ENCODE results near the gene MICALL2. TPM values are rescaled to one million over a fixed set of nuclear protein-coding genes. Genes with fewer than 3 reads are reported as not detected.

Gene MICALL2
- polyA plus RNA-seq, 1 of the 3 experiments (the other 2 are of a cell fraction) = 38.8 TPM

GRCh38 chr7:1428941-1429501 is 30.2 kb downstream of the MICALL2 start:
- WGBS (ENCODE audit: low lambda C conversion rate) = 41% methylated on average over 15 of the region's 20 CpGs
- Histone ChIP-seq H3K27ac (ENCODE audit: low read depth in 2 of 2, low read length in 1 of 2) (no peak overlapping the region), H3K27me3 (ENCODE audit: insufficient read depth) (peaks cover 25% of the 10 kb centered on the region), H3K4me2 (no peak overlapping the region), H3K9ac (no peak overlapping the region), H3K79me2 (ENCODE audit: insufficient read depth) (no peaks in the 10 kb centered on the region), H3F3A (replicated peaks; ENCODE audit: insufficient read depth) (peaks cover 5% of the 10 kb centered on the region), H3K36me3 (replicated peaks in 1 of 2; ENCODE audit: control insufficient read depth in 1 of 2, insufficient read depth in 2 of 2, low read length in 1 of 2) (no peaks in the 10 kb centered on the region), H3K9me3 (no peaks in the 10 kb centered on the region), H4K20me1 (ENCODE audit: insufficient read depth) (peaks cover 20% of the 10 kb centered on the region), H3K4me1 (ENCODE audit: control insufficient read depth in 1 of 2, insufficient read depth in 2 of 2, low read depth in 1 of 2, low read length in 1 of 2) (no peaks in the 10 kb centered on the region), H2AFZ (ENCODE audit: low read depth) (no peak overlapping the region), H3K4me3 (ENCODE audit: low read depth in 2 of 2, low read length in 1 of 2) (no peak overlapping the region), H3K9me2 (no peaks in the 10 kb centered on the region)
- DNase-seq = no peak
- ChIA-PET CTCF (interaction anchor here (1.2 to 10.2 kb wide), 8 partner anchors 11 to 236 kb away, joined by 3 to 175 read pairs (median 8); no protein-coding TSS in a partner anchor), POLR2A (no interaction called here)
- TF ChIP-seq MXI1 (IDR thresholded peaks at IDR 0.05; ENCODE audit: low read depth, low read length) (no peak), TEAD4 (IDR thresholded peaks at IDR 0.05; ENCODE audit: borderline replicate concordance, insufficient read depth) (no peak), SMC3 (IDR thresholded peaks at IDR 0.05; ENCODE audit: low read depth, low read length) (no peak), GABPA (IDR thresholded peaks at IDR 0.05; ENCODE audit: low read depth) (no peak), RFX5 (IDR thresholded peaks at IDR 0.05; ENCODE audit: low read length) (no peak), TAF1 (IDR thresholded peaks at IDR 0.05; ENCODE audit: borderline replicate concordance, low read depth, low read length) (no peak)
- TF ChIP-seq, protein P1, sequence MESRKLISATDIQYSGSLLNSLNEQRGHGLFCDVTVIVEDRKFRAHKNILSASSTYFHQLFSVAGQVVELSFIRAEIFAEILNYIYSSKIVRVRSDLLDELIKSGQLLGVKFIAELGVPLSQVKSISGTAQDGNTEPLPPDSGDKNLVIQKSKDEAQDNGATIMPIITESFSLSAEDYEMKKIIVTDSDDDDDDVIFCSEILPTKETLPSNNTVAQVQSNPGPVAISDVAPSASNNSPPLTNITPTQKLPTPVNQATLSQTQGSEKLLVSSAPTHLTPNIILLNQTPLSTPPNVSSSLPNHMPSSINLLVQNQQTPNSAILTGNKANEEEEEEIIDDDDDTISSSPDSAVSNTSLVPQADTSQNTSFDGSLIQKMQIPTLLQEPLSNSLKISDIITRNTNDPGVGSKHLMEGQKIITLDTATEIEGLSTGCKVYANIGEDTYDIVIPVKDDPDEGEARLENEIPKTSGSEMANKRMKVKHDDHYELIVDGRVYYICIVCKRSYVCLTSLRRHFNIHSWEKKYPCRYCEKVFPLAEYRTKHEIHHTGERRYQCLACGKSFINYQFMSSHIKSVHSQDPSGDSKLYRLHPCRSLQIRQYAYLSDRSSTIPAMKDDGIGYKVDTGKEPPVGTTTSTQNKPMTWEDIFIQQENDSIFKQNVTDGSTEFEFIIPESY (IDR thresholded peaks at IDR 0.05; ENCODE audit: borderline replicate concordance, low read depth) = no peak
- TF ChIP-seq, protein P2, sequence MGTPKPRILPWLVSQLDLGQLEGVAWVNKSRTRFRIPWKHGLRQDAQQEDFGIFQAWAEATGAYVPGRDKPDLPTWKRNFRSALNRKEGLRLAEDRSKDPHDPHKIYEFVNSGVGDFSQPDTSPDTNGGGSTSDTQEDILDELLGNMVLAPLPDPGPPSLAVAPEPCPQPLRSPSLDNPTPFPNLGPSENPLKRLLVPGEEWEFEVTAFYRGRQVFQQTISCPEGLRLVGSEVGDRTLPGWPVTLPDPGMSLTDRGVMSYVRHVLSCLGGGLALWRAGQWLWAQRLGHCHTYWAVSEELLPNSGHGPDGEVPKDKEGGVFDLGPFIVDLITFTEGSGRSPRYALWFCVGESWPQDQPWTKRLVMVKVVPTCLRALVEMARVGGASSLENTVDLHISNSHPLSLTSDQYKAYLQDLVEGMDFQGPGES (IDR thresholded peaks at IDR 0.05; ENCODE audit: low read depth, low read length) = no peak

DNA sequence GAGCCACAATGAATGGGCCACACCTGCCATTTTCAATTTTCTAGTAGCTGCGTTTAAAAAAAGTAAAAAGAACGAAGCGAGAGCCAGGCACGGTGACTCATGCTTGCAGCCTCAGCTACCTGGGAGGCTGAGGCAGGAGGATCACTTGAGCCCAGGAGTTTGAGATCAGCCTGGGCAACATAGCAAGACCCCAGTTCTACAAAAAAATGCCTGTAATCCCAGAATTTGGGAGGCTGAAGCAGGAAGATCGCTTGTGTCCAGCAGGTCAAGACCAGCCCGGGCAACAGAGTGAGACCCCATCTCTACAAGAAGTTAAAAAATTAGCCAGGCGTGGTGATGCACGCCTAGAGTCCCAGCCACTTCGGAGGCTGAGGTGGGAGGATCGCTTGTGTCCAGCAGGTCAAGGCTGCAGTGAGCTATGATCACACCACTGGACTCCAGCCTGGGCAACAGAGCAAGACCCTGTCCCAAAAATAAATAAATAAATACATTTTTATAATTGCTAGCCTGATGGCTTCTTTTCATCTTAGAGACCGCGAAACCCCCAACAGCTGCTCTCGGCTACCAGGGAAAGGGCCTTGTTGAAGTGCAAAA is 32.1 kb downstream of the MICALL2 start:
- 70% methylated on average over 13 of the region's 13 CpGs for WGBS (ENCODE audit: low lambda C conversion rate)
- H3K4me2 ChIP-seq = no peak overlapping the region
- no peaks in the 10 kb centered on the region for H3K79me2 ChIP-seq (ENCODE audit: insufficient read depth)
- DNase-seq = no peak
- H3K9me2 ChIP-seq = no peaks in the 10 kb centered on the region
- no peak overlapping the region for H3K9ac ChIP-seq
- H3K27ac ChIP-seq (ENCODE audit: low read depth in 2 of 2, low read length in 1 of 2) = no peak overlapping the region
- H3K4me1 ChIP-seq (ENCODE audit: control insufficient read depth in 1 of 2, insufficient read depth in 2 of 2, low read depth in 1 of 2, low read length in 1 of 2) = peaks cover 0 to 4% of the 10 kb centered on the region in 2 experiments; a peak in 1 of 4 replicates
- peaks cover 41% of the 10 kb centered on the region for H3K27me3 ChIP-seq (ENCODE audit: insufficient read depth)
- peaks cover 3% of the 10 kb centered on the region; the same call in 1 of the 2 replicates for H4K20me1 ChIP-seq (ENCODE audit: insufficient read depth)
- no peak overlapping the region for H3K4me3 ChIP-seq (ENCODE audit: low read depth in 2 of 2, low read length in 1 of 2)
- CTCF ChIA-PET = interaction anchor here (1.0 to 10.2 kb wide), 5 partner anchors 9 to 234 kb away, joined by 3 to 115 read pairs (median 9); no protein-coding TSS in a partner anchor
- no peaks in the 10 kb centered on the region for H3K9me3 ChIP-seq
- no peaks in the 10 kb centered on the region for H3K36me3 ChIP-seq (replicated peaks in 1 of 2; ENCODE audit: control insufficient read depth in 1 of 2, insufficient read depth in 2 of 2, low read length in 1 of 2)
- peaks cover 5% of the 10 kb centered on the region for H3F3A ChIP-seq (replicated peaks; ENCODE audit: insufficient read depth)
- POLR2A ChIA-PET = interaction anchor here (1.6 kb wide), 1 partner anchor 25 kb away, joined by 4 read pairs; no protein-coding TSS in a partner anchor
- H2AFZ ChIP-seq (ENCODE audit: low read depth) = no peak overlapping the region
- TF ChIP-seq FOXM1 (IDR thresholded peaks at IDR 0.05; ENCODE audit: low read depth) (no peak), JUND (IDR thresholded peaks at IDR 0.05) (no peak), MXI1 (IDR thresholded peaks at IDR 0.05; ENCODE audit: low read depth, low read length) (no peak), GABPA (IDR thresholded peaks at IDR 0.05; ENCODE audit: low read depth) (no peak), TAF1 (IDR thresholded peaks at IDR 0.05; ENCODE audit: borderline replicate concordance, low read depth, low read length) (no peak), SMC3 (IDR thresholded peaks at IDR 0.05; ENCODE audit: low read depth, low read length) (no peak), TEAD4 (IDR thresholded peaks at IDR 0.05; ENCODE audit: borderline replicate concordance, insufficient read depth) (no peak), USF2 (IDR thresholded peaks at IDR 0.05; ENCODE audit: borderline replicate concordance, low read depth, low read length) (no peak), MEF2A (IDR thresholded peaks at IDR 0.05; ENCODE audit: borderline replicate concordance, low read depth) (no peak), RXRA (IDR thresholded peaks at IDR 0.05; ENCODE audit: borderline replicate concordance, low read depth) (no peak), ELF1 (IDR thresholded peaks at IDR 0.05) (no peak), FOSL2 (IDR thresholded peaks at IDR 0.05; ENCODE audit: borderline replicate concordance, low read depth) (no peak), NRF1 (IDR thresholded peaks at IDR 0.05; ENCODE audit: low read depth, low read length) (no peak), SIN3A (IDR thresholded peaks at IDR 0.05; ENCODE audit: borderline replicate concordance, low read depth, low read length) (no peak), RAD21 (IDR thresholded peaks at IDR 0.05; ENCODE audit: low read length) (no peak), RFX5 (IDR thresholded peaks at IDR 0.05; ENCODE audit: low read length) (no peak), YY1 (IDR thresholded peaks at IDR 0.05; ENCODE audit: low read depth) (no peak)
- TF ChIP-seq, protein P2 (IDR thresholded peaks at IDR 0.05; ENCODE audit: low read depth, low read length) = no peak
- TF ChIP-seq, protein P3, sequence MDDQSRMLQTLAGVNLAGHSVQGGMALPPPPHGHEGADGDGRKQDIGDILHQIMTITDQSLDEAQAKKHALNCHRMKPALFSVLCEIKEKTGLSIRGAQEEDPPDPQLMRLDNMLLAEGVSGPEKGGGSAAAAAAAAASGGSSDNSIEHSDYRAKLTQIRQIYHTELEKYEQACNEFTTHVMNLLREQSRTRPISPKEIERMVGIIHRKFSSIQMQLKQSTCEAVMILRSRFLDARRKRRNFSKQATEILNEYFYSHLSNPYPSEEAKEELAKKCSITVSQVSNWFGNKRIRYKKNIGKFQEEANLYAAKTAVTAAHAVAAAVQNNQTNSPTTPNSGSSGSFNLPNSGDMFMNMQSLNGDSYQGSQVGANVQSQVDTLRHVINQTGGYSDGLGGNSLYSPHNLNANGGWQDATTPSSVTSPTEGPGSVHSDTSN (IDR thresholded peaks at IDR 0.05) = no peak

Measured in SK-N-SH (cell line).